GM18868 (cell line): ENCODE measurements around the gene ZNF79.

Source experiments
- ATAC-seq: cut with Tn5 transposase; IDR thresholded peaks from one replicate; pipeline ENCODE4 v1.9.1; 2021; ENCODE audit warnings: mild to moderate bottlenecking, moderate library complexity; ENCODE audit not compliant: unreplicated experiment

ZNF79 gene

GRCh38 chr9:127397646-127398274 lies 26.4 kb upstream of the ZNF79 start:
- ATAC-seq: no peak

- no peak for ATAC-seq
These were observed 25.9 kb upstream of the ZNF79 start for GRCh38 chr9:127398275-127398647.

GRCh38 chr9:127398715-127399400 lies 25.3 kb upstream of the ZNF79 start:
- ATAC-seq: no peak

GRCh38 chr9:127399736-127400269 lies 24.4 kb upstream of the ZNF79 start:
- ATAC-seq: no peak

GRCh38 chr9:127402401-127403090 lies 21.6 kb upstream of the ZNF79 start:
- no peak for ATAC-seq

- ATAC-seq: no peak
These were observed 20.5 kb upstream of the ZNF79 start for GRCh38 chr9:127403507-127404192.

GRCh38 chr9:127404631-127405030 lies 19.6 kb upstream of the ZNF79 start:
- no peak for ATAC-seq

GRCh38 chr9:127405344-127406125 lies 18.6 kb upstream of the ZNF79 start:
- ATAC-seq: no peak

GRCh38 chr9:127406799-127407491 lies 17.2 kb upstream of the ZNF79 start:
- ATAC-seq: no peak

- ATAC-seq: no peak
These were observed 16.7 kb upstream of the ZNF79 start for GRCh38 chr9:127407492-127407843.

- no peak for ATAC-seq
These were observed 13.1 kb upstream of the ZNF79 start for GRCh38 chr9:127411122-127411521.

GRCh38 chr9:127415141-127415540 lies 9.0 kb upstream of the ZNF79 start:
- ATAC-seq: no peak

GRCh38 chr9:127415657-127416056 lies 8.5 kb upstream of the ZNF79 start:
- ATAC-seq: no peak

- ATAC-seq: no peak
These were observed 6.8 kb upstream of the ZNF79 start for GRCh38 chr9:127417131-127418036.

GRCh38 chr9:127418037-127418471 lies 6.1 kb upstream of the ZNF79 start:
- no peak for ATAC-seq

- ATAC-seq: no peak
These were observed 4.8 kb upstream of the ZNF79 start for GRCh38 chr9:127419348-127419747.

GRCh38 chr9:127421057-127421456 lies 3.1 kb upstream of the ZNF79 start:
- no peak for ATAC-seq

- ATAC-seq: no peak
These were observed 1.9 kb upstream of the ZNF79 start for GRCh38 chr9:127422133-127422782.
